Vagina (tissue), 2 donors: ENCODE data around the gene PET100.

ENCODE experiments used
- POLR2A ChIP-seq, 2 donors: fragments of 450-650 bp; IDR thresholded peaks; one replicate each; pipeline ENCODE4 v1.6.1; 2017; ENCODE audit warnings: antibody characterized with exemption in 2 of 2, mild to moderate bottlenecking in 2 of 2, moderate library complexity in 2 of 2
- POLR2AphosphoS5 ChIP-seq, 2 donors: sonication (generic); formaldehyde crosslinking; IDR thresholded peaks; one replicate each; pipeline ENCODE4 v1.9.0; 2017; ENCODE audit warnings: antibody characterized with exemption in 2 of 2, mild to moderate bottlenecking in 2 of 2, low read depth in 1 of 2; ENCODE audit not compliant: insufficient read depth in 1 of 2
- TF ChIP-seq, protein P1 (sequence below), 3 experiments: fragments of 450-650 bp in 2 of 3; fragments of 200-600 bp in 1 of 3; sonication (generic) in 1 of 3; IDR thresholded peaks; one replicate each; pipeline ENCODE4 v1.5.1; 2017 to 2019; ENCODE audit warnings: antibody characterized with exemption in 3 of 3, mild to moderate bottlenecking in 2 of 3, moderate library complexity in 2 of 3

DNA sequence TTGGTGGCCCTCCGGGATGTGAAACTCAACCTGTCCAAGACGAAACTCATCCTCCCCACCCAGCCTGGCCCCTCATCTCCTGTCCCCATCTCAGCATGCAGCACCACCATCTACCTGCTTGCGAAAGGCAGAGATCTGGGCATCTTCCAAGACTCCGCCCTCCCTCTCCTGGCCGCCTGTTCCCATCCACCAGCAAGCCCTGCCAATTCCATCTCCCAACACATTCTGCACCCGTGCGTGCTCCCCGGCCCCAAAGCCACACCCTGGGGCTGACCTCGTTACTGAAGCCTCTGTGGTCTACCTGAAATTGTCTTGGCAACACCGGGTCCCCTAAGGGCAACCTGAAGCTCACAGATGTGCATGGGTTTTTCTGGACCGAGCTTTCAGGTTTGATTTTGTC lies 47.1 kb upstream of the PET100 start:
- TF ChIP-seq, protein P1, sequence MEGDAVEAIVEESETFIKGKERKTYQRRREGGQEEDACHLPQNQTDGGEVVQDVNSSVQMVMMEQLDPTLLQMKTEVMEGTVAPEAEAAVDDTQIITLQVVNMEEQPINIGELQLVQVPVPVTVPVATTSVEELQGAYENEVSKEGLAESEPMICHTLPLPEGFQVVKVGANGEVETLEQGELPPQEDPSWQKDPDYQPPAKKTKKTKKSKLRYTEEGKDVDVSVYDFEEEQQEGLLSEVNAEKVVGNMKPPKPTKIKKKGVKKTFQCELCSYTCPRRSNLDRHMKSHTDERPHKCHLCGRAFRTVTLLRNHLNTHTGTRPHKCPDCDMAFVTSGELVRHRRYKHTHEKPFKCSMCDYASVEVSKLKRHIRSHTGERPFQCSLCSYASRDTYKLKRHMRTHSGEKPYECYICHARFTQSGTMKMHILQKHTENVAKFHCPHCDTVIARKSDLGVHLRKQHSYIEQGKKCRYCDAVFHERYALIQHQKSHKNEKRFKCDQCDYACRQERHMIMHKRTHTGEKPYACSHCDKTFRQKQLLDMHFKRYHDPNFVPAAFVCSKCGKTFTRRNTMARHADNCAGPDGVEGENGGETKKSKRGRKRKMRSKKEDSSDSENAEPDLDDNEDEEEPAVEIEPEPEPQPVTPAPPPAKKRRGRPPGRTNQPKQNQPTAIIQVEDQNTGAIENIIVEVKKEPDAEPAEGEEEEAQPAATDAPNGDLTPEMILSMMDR (IDR thresholded peaks at IDR 0.05): no peak
- TF ChIP-seq POLR2AphosphoS5 (IDR thresholded peaks at IDR 0.05; ENCODE audit: insufficient read depth in 1 of 2, low read depth in 1 of 2) (no peak), POLR2A (IDR thresholded peaks at IDR 0.05) (no peak)
